AG04449 (cell line): ENCODE data around the gene LGALS7.

Experiments
- CTCF ChIA-PET: fragments of 350-600 bp; formaldehyde crosslinking; extraction: SDS; loops from one replicate; lab custom pipeline; 2021; ENCODE audit warnings: antibody characterized with exemption; lab: Yijun Ruan, JAX
- POLR2A ChIA-PET: fragments of 400-600, 350-600 bp; formaldehyde crosslinking; extraction: SDS; loops from one replicate; lab custom pipeline; 2020; ENCODE audit warnings: antibody characterized with exemption, inconsistent platforms; lab: Yijun Ruan, JAX
- DNase-seq: peaks from one replicate; pipeline ENCODE4 v3.0.0-alpha.2; 2010; ENCODE audit warnings: low read depth, low spot score
- H3K4me3 ChIP-seq: 2 replicates; pipeline ENCODE4 v1.5.1; 2011; ENCODE audit warnings: low read depth, mild to moderate bottlenecking, control low read depth, low read length
- TF ChIP-seq, protein P1 (sequence below): IDR thresholded peaks from one replicate; pipeline ENCODE4 v1.5.1; 2011; ENCODE audit warnings: mild to moderate bottlenecking, moderate library complexity, low read length, control low read depth, inconsistent platforms; ENCODE audit not compliant: insufficient read depth; ENCODE audit errors: missing control alignments

The LGALS7 gene

GRCh38 chr19:38734176-38734425 is 39.2 kb downstream of the LGALS7 start:
- H3K4me3 ChIP-seq = no peak overlapping the region
- TF ChIP-seq, protein P1, sequence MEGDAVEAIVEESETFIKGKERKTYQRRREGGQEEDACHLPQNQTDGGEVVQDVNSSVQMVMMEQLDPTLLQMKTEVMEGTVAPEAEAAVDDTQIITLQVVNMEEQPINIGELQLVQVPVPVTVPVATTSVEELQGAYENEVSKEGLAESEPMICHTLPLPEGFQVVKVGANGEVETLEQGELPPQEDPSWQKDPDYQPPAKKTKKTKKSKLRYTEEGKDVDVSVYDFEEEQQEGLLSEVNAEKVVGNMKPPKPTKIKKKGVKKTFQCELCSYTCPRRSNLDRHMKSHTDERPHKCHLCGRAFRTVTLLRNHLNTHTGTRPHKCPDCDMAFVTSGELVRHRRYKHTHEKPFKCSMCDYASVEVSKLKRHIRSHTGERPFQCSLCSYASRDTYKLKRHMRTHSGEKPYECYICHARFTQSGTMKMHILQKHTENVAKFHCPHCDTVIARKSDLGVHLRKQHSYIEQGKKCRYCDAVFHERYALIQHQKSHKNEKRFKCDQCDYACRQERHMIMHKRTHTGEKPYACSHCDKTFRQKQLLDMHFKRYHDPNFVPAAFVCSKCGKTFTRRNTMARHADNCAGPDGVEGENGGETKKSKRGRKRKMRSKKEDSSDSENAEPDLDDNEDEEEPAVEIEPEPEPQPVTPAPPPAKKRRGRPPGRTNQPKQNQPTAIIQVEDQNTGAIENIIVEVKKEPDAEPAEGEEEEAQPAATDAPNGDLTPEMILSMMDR = no peak
- no peak for DNase-seq
- CTCF ChIA-PET = interaction anchor here (0.7 to 1.9 kb wide), 8 partner anchors 10 to 197 kb away, joined by 3 to 7 read pairs (median 4); partner anchors contain the start of genes ECH1, MRPS12 and SARS2
- POLR2A ChIA-PET = interaction anchor here (1.0 to 1.7 kb wide), 4 partner anchors 9 to 115 kb away, joined by 3 to 6 read pairs (median 4); partner anchors contain the start of gene ECH1

- ChIA-PET POLR2A (interaction anchor here (1.0 to 1.7 kb wide), 4 partner anchors 8 to 116 kb away, joined by 3 to 6 read pairs (median 4); partner anchors contain the start of gene ECH1), CTCF (interaction anchor here (0.7 to 2.1 kb wide), 8 partner anchors 10 to 197 kb away, joined by 3 to 11 read pairs (median 4); partner anchors contain the start of genes ECH1, MRPS12 and SARS2)
- no peak overlapping the region for H3K4me3 ChIP-seq
- TF ChIP-seq, protein P1 = no peak
- no peak for DNase-seq
Observed at GRCh38 chr19:38733493-38734175, 39.7 kb downstream of the LGALS7 start.

- no peak for DNase-seq
- TF ChIP-seq, protein P1 = no peak
- H3K4me3 ChIP-seq = no peak overlapping the region
- ChIA-PET CTCF (interaction anchor here (0.7 to 2.1 kb wide), 7 partner anchors 9 to 198 kb away, joined by 3 to 11 read pairs (median 5); partner anchors contain the start of genes ECH1, MRPS12 and SARS2), POLR2A (no interaction called here)
Observed at GRCh38 chr19:38733241-38733492, 40.1 kb downstream of the LGALS7 start.

GRCh38 chr19:38731654-38732301 is 41.5 kb downstream of the LGALS7 start:
- ChIA-PET POLR2A (no interaction called here), CTCF (interaction anchor here (1.1 to 2.1 kb wide), 2 partner anchors 8 to 329 kb away, joined by 3 to 11 read pairs; partner anchors contain the start of gene FAM98C)
- no peak for DNase-seq

DNA sequence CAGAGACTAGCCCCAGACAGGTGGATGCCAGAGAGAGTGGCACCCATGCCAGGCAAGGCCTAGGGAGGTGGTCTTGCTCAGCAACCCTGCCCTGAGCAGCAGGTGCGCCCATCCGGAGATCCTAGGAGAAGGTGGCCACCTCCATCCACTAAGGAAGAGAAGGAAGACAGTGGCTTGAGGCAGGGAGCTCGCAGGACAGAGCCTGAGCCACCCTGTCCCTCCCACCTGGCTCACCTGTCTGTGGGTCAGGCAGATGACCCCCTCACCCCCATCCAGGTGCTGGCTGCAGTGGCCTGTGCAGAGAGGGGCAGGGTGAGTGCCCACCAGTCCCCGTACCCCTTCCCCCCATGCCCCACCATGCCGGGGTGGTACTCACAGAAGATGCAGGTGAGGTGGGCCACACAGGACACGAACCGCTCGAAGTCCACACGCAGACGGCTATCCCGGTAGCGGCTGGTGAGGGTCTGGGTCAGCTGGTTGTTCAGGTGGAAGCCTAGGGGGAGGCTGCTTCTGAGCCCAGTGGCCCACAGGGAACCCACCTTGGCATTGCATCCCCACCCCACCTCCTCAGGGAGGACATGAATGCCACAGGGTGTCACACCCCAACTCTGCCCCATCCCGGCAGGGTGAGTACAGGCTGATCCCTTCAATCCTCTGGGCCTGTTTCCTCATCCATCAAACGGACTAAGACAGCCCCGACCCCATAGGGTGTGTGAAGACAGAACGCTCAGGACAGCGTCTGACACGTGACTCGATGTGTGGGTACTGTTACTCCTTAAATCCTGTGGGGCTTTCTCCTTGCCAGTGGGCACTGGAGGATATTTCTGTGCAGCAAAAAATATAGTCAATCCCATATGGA is 42.4 kb downstream of the LGALS7 start:
- ChIA-PET CTCF (interaction anchor here (1.2 to 1.5 kb wide), 3 partner anchors 15 to 199 kb away, joined by 3 to 6 read pairs (median 5); no protein-coding TSS in a partner anchor), POLR2A (interaction anchor here (0.6 kb wide), 1 partner anchor 62 kb away, joined by 3 read pairs; no protein-coding TSS in a partner anchor)
- DNase-seq = no peak
- TF ChIP-seq, protein P1 = no peak
- no peak overlapping the region for H3K4me3 ChIP-seq

More at GRCh38 chr19:38731654-38732301, 41.5 kb downstream of the LGALS7 start:
- TF ChIP-seq, protein P1 = no peak
- no peak overlapping the region for H3K4me3 ChIP-seq
